Hepatocyte (in vitro differentiated cells): ENCODE results near the gene ANAPC1. TPM values are rescaled to one million over a fixed set of nuclear protein-coding genes. Genes with fewer than 3 reads are reported as not detected.

ENCODE experiments used
- DNase-seq: peaks from one replicate; pipeline ENCODE4 v3.0.0-alpha.2; 2016; ENCODE audit warnings: low spot score
- H2AFZ ChIP-seq: fragments of 200-600 bp; sonication (generic); 2 replicates; pipeline ENCODE4 v1.6.0; 2016; ENCODE audit warnings: antibody characterized with exemption, mild to moderate bottlenecking
- H3K27ac ChIP-seq: fragments of 200-600 bp; sonication (generic); 2 replicates; pipeline ENCODE4 v1.5.1; 2016; ENCODE audit warnings: mild to moderate bottlenecking
- H3K27me3 ChIP-seq: fragments of 200-600 bp; sonication (generic); 2 replicates; pipeline ENCODE4 v1.6.1; 2016
- H3K36me3 ChIP-seq: fragments of 200-600 bp; sonication (generic); replicated peaks from 2 replicates; pipeline ENCODE4 v1.5.1; 2016; ENCODE audit warnings: low read depth; ENCODE audit not compliant: insufficient read depth
- H3K4me1 ChIP-seq: fragments of 200-600 bp; sonication (generic); 2 replicates; pipeline ENCODE4 v1.5.1; 2016; ENCODE audit warnings: mild to moderate bottlenecking, moderate library complexity; ENCODE audit not compliant: insufficient read depth
- H3K4me2 ChIP-seq: fragments of 200-600 bp; sonication (generic); 2 replicates; pipeline ENCODE4 v1.6.0; 2016
- H3K4me3 ChIP-seq: fragments of 200-600 bp; sonication (generic); 2 replicates; pipeline ENCODE4 v1.5.1; 2016; ENCODE audit warnings: mild to moderate bottlenecking
- H3K79me2 ChIP-seq: fragments of 200-600 bp; sonication (generic); 2 replicates; pipeline ENCODE4 v1.6.0; 2017; ENCODE audit warnings: mild to moderate bottlenecking
- H3K9me2 ChIP-seq: fragments of 200-600 bp; sonication (generic); replicated peaks from 2 replicates; pipeline ENCODE4 v1.6.0; 2017; ENCODE audit warnings: mild to moderate bottlenecking; ENCODE audit not compliant: insufficient read depth
- H3K9me3 ChIP-seq: fragments of 200-600 bp; sonication (generic); 2 replicates; pipeline ENCODE4 v1.5.1; 2016; ENCODE audit warnings: low read depth, mild to moderate bottlenecking
- H4K20me1 ChIP-seq: fragments of 200-600 bp; sonication (generic); 2 replicates; pipeline ENCODE4 v1.6.0; 2016; ENCODE audit warnings: mild to moderate bottlenecking; ENCODE audit not compliant: insufficient read depth, poor library complexity, severe bottlenecking
- CTCF ChIP-seq: fragments of 200-600 bp; sonication (generic); IDR thresholded peaks from 2 replicates; pipeline ENCODE4 v1.5.1; 2016; ENCODE audit warnings: antibody characterized with exemption, mild to moderate bottlenecking; ENCODE audit not compliant: poor library complexity
- EZH2 ChIP-seq: fragments of 200-600 bp; sonication (generic); IDR thresholded peaks from 2 replicates; pipeline ENCODE4 v1.6.1; 2016; ENCODE audit warnings: antibody characterized with exemption, mild to moderate bottlenecking, borderline replicate concordance
- EZH2phosphoT487 ChIP-seq: fragments of 200-600 bp; sonication (generic); IDR thresholded peaks from one replicate; pipeline ENCODE4 v1.6.1; 2018; ENCODE audit warnings: antibody characterized with exemption, mild to moderate bottlenecking, low read depth, moderate library complexity; ENCODE audit not compliant: unreplicated experiment, severe bottlenecking
- WGBS: methylation state at CpG from one replicate; pipeline ENCODE4 v1.1.6; 2016; ENCODE audit warnings: low lambda C conversion rate; ENCODE audit errors: missing lambda C conversion rate; 5-methylcytosine and 5-hydroxymethylcytosine counted together
- polyA plus RNA-seq: library from polyadenylated mRNA; unstranded; fragments of >200 nt; fragmentation: Nextera tagmentation; extraction: Ambion mirVana; gene quantifications from 2 replicates; pipeline ENCODE4 v1.2.1, GENCODE V29; 2016
- total RNA-seq: library from RNA; depleted of rRNA; stranded (reverse); fragments of >200 nt; gene quantifications from 2 replicates; pipeline ENCODE4 v1.2.3, GENCODE V29; 2014

Gene ANAPC1
- total and polyA plus RNA-seq, 2 experiments from 2014 or later = 7.7 to 29.9 TPM

- Histone ChIP-seq H3K36me3 (no peaks in the 10 kb centered on the region), H3K27ac (peak overlapping the region; percentile 40), H4K20me1 (peaks cover 3% of the 10 kb centered on the region), H3K9me2 (no peaks in the 10 kb centered on the region), H3K9me3 (no peaks in the 10 kb centered on the region), H3K4me2 (no peak overlapping the region), H3K27me3 (no peaks in the 10 kb centered on the region), H3K79me2 (peaks cover 57% of the 10 kb centered on the region), H2AFZ (no peak overlapping the region), H3K4me1 (peaks cover 13% of the 10 kb centered on the region), H3K4me3 (no peak overlapping the region)
- no peak for DNase-seq
- TF ChIP-seq EZH2 = no peak
- no peak for TF ChIP-seq CTCF
- TF ChIP-seq EZH2phosphoT487 = no peak
- 77% methylated on average over 6 of the region's 6 CpGs for WGBS
Measured at GRCh38 chr2:111930409-111930808, 46.4 kb upstream of the ANAPC1 start.

GRCh38 chr2:111927723-111928122, 43.7 kb upstream of the ANAPC1 start:
- TF ChIP-seq EZH2phosphoT487 = no peak
- no peak for TF ChIP-seq EZH2
- TF ChIP-seq CTCF = no peak
- H3K4me3 ChIP-seq = no peak overlapping the region
- H3K27me3 ChIP-seq = no peaks in the 10 kb centered on the region
- no peaks in the 10 kb centered on the region for H3K36me3 ChIP-seq
- WGBS = 80% methylated on average over 2 of the region's 2 CpGs
- H3K9me3 ChIP-seq = no peaks in the 10 kb centered on the region
- H3K27ac ChIP-seq = no peak overlapping the region
- H3K9me2 ChIP-seq = no peaks in the 10 kb centered on the region
- no peak overlapping the region for H3K4me2 ChIP-seq
- no peak overlapping the region for H2AFZ ChIP-seq
- peaks cover 3% of the 10 kb centered on the region for H4K20me1 ChIP-seq
- peaks cover 22% of the 10 kb centered on the region for H3K4me1 ChIP-seq
- DNase-seq = no peak
- H3K79me2 ChIP-seq = peaks cover 54% of the 10 kb centered on the region

GRCh38 chr2:111924617-111925107, 40.7 kb upstream of the ANAPC1 start:
- H2AFZ ChIP-seq = no peak overlapping the region
- H3K9me3 ChIP-seq = no peaks in the 10 kb centered on the region
- no peak for TF ChIP-seq CTCF
- no peak for TF ChIP-seq EZH2
- TF ChIP-seq EZH2phosphoT487 = no peak
- H3K9me2 ChIP-seq = no peaks in the 10 kb centered on the region
- DNase-seq = no peak
- H3K4me2 ChIP-seq = no peak overlapping the region
- H3K27me3 ChIP-seq = no peaks in the 10 kb centered on the region
- no peaks in the 10 kb centered on the region for H3K36me3 ChIP-seq
- H3K79me2 ChIP-seq = peaks cover 77% of the 10 kb centered on the region
- peak overlapping the region; percentile 34 for H3K27ac ChIP-seq
- no peak overlapping the region for H3K4me3 ChIP-seq
- WGBS = 94% methylated on average over 3 of the region's 3 CpGs
- H3K4me1 ChIP-seq = peaks cover 29% of the 10 kb centered on the region
- peaks cover 7% of the 10 kb centered on the region for H4K20me1 ChIP-seq

GRCh38 chr2:111923276-111923804, 39.3 kb upstream of the ANAPC1 start:
- Histone ChIP-seq H3K4me2 (no peak overlapping the region), H3K79me2 (peaks cover 80% of the 10 kb centered on the region)

More at GRCh38 chr2:111923276-111923804, 39.3 kb upstream of the ANAPC1 start:
- Histone ChIP-seq H3K4me3 (no peak overlapping the region), H3K9me2 (no peaks in the 10 kb centered on the region), H3K4me1 (peaks cover 42% of the 10 kb centered on the region), H4K20me1 (peaks cover 7% of the 10 kb centered on the region), H3K9me3 (no peaks in the 10 kb centered on the region), H3K27ac (peak overlapping the region; percentile 77), H2AFZ (no peak overlapping the region), H3K36me3 (no peaks in the 10 kb centered on the region), H3K27me3 (no peaks in the 10 kb centered on the region)
- WGBS = 39% methylated on average over 4 of the region's 4 CpGs
- peak; percentile 36 for DNase-seq
- TF ChIP-seq EZH2phosphoT487 (no peak), CTCF (no peak), EZH2 (no peak)
